Stimulated activated CD4-positive, alpha-beta T cell treated with anti-CD3 and anti-CD28 coated beads, Interleukin-4, amount 100 ng/mL, for 1 hour (primary cell): ENCODE data around the gene TPI1.

Experiments used
- DNase-seq: peaks from one replicate; pipeline ENCODE4 v3.0.0-alpha.2; 2020

Gene TPI1

GRCh38 chr12:6867413-6868210, at the start of gene TPI1:
Gene TPI1, plus strand, starts transcription at chr12:6867531. Its CDS starts 36 bp downstream, at chr12:6867567.
- peak; percentile 81 for DNase-seq

DNA sequence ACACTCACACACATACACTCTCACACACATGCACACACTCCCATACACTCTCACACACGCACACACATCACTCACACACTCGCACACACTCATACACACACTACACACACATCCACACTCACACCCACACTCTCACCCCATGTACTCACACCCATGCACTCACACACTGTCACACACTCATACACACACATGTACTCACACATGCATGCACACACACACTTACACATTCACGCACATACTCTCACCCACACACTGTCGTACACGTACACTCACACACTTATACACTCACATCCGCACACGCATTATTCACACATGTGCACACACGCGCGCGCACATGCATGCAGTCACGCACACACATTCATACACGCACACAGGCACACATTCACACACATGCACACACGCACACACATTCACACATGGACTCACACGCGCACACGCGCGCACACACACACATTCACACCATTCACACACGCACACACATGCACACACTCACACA, 49.6 kb upstream of the TPI1 start:
- no peak for DNase-seq

- DNase-seq = no peak
Observed at GRCh38 chr12:6818222-6818621, 49.1 kb upstream of the TPI1 start.

GRCh38 chr12:6818645-6819044, 48.7 kb upstream of the TPI1 start:
- DNase-seq = no peak

GRCh38 chr12:6819106-6820030, 48.0 kb upstream of the TPI1 start:
- no peak for DNase-seq

DNA sequence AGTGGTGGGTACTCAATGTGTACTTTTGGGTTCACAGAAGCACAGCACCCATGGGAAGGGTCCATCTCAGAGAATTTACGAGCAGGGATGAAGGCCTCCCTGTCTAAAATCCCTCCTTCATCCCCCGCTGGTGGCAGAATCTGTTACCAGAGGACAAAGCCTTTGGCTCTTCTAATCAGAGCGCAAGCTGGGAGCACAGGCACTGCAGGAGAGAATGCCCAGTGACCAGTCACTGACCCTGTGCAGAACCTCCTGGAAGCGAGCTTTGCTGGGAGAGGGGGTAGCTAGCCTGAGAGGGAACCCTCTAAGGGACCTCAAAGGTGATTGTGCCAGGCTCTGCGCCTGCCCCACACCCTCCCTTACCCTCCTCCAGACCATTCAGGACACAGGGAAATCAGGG, 47.2 kb upstream of the TPI1 start:
- no peak for DNase-seq

GRCh38 chr12:6821591-6822425, 45.5 kb upstream of the TPI1 start, which contains the start of gene GPR162:
Gene GPR162, plus strand, starts transcription at chr12:6821821. Its CDS starts 2,078 bp downstream, at chr12:6823899.
- DNase-seq = no peak

DNA sequence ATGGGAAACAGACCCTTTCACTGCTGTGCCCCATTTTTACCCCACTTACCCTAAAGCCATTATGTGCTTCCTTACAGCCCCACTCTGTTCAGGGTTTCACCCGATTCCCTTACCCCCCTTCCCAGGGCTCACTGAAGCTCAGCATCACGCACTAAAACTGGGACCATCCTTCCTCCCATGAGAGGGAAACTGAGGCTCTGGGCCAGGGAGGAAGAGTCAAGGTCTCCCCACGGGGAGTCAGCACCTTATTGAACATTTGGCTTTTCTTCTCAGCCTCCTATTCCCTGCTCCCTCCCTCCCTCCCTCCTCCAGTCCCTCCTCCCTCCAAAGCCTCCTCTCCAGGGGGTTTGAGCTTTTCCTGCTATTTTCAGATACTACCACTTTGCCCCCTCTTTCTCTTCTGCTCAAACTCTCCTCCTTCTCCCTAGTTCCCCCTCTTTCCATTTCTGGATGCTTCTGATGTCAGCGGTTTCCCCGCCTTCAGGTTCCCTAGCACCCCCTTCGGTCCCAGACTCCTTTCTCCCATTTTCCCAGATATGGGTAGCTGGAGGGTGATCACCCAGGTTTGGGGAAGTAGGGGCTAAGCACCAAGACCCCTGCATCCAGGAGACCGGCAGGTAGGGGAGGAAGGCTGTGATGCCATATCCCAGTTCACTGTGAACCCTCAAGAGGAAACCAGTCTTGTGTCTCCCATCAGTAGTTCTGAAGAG, 44.8 kb upstream of the TPI1 start:
- no peak for DNase-seq

DNA sequence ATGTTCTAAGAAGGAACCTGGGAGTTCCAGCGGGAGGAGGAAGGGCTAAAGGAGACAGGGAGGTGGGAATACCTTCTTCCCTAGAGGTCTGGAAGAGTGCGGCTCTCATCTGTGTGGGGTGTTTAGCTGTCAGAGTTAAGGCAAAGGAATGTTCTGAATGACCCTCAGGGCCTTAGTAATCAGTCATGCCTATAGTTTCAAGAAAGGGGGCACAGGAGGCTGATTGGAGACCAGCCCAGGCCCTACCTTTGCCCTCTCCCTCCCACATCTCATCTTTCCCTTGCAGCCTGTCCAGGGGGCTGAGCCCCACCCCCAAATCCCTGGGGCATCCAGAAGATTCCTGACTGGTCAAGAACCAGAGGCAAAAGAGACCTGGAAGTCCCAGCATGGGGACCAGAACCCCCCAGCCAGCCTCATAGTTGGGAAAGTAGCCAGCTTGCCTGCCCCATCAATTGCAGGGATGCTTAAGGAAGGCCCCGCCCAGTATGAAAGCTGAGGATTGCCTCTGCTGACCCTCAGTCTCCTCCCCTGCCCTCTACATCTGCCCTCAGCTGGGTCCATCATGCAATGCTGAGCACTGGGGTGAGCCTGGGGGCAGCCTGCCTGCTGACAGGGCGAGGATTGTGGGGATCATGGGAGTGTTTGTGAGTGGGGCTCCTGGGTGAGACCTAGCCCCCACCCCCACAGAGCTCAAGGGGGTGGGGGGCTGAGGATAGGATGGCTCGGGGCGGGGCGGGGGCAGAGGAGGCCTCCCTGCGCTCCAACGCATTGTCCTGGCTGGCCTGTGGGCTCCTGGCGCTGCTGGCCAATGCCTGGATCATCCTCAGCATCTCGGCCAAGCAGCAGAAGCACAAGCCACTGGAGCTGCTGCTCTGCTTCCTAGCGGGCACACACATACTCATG, 43.9 kb upstream of the TPI1 start:
- DNase-seq = no peak

GRCh38 chr12:6824085-6824775, 43.1 kb upstream of the TPI1 start:
- DNase-seq = no peak

- no peak for DNase-seq
Observed at GRCh38 chr12:6824901-6825381, 42.4 kb upstream of the TPI1 start.

DNA sequence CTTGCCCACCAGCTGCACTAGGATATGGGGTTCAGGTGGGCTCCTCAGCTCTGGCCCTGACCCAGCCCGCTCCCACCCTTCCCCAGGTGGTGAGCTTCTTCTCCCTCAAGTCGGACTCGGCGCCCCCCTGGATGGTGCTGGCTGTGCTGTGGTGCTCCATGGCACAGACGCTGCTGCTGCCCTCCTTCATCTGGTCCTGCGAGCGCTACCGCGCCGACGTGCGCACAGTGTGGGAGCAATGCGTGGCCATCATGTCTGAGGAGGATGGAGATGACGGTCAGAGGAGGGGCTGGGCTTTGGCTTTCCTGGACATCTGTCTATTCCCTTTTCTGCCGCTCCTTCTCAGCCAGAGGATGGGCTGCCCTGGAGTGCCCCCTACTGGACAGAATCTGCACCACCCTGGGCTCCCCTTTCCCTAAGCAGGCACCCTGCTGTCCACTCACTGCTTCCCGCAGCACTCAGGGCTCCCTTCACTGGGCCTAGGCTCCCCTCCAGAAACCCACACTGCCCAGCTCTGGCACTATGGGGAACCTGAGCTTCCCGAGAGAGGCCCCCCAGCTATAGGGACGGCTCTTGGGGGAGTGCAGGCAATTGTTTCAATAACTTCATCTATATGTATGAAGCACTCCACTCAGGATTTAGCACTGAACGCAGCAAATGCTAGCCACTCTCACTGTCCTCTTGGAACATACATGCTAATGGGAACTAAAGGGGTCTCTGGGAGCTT, 41.8 kb upstream of the TPI1 start:
- DNase-seq = peak; percentile 83

DNA sequence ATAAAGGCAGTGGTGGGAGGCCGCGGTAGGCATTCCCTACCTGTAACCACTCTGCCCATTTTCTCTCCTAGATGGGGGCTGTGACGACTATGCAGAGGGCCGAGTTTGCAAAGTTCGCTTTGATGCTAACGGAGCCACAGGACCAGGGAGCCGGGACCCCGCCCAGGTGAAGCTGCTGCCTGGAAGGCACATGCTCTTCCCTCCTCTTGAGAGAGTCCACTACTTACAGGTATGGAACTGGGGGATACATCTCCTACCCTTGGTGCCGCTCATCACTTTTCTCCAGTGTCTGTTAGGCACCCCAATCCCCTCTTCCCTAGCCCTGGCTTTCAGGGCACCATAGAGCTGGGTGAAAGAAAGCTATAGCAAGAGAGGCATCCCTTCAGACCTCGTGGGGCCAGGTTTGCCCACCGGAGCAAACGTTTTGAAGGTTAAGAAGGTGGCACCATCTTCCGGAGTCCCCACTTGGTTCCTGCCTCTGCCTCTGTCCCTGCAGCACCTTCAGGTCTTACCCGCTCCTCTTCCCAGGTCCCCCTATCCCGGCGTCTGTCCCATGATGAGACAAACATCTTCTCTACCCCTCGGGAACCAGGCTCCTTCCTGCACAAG, 41.1 kb upstream of the TPI1 start:
- no peak for DNase-seq

DNA sequence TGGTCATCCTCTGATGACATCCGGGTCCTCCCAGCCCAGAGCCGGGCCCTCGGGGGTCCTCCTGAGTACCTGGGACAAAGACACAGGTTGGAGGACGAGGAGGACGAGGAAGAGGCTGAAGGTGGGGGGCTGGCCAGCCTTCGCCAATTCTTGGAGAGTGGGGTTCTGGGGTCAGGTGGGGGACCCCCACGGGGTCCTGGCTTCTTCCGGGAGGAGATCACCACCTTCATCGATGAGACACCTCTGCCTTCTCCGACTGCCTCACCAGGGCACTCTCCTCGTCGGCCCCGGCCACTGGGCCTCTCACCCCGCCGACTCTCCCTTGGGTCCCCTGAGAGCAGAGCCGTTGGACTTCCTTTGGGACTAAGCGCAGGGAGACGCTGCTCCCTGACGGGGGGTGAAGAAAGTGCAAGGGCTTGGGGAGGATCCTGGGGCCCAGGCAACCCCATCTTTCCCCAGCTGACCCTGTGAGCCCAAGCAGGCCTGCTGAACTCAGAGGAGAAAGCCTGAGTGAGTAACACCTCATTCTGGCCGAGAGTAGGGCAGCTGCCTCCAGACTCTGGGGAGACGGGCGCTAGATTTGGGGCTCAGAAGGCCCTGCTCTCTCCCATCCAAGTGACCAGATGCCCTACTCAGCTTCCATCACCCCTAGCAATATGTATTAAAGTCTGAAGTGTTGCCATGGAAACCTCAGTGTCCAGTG, 40.4 kb upstream of the TPI1 start:
- no peak for DNase-seq

- DNase-seq = peak; percentile 56
Observed at GRCh38 chr12:6827437-6827911, 39.9 kb upstream of the TPI1 start.

DNA sequence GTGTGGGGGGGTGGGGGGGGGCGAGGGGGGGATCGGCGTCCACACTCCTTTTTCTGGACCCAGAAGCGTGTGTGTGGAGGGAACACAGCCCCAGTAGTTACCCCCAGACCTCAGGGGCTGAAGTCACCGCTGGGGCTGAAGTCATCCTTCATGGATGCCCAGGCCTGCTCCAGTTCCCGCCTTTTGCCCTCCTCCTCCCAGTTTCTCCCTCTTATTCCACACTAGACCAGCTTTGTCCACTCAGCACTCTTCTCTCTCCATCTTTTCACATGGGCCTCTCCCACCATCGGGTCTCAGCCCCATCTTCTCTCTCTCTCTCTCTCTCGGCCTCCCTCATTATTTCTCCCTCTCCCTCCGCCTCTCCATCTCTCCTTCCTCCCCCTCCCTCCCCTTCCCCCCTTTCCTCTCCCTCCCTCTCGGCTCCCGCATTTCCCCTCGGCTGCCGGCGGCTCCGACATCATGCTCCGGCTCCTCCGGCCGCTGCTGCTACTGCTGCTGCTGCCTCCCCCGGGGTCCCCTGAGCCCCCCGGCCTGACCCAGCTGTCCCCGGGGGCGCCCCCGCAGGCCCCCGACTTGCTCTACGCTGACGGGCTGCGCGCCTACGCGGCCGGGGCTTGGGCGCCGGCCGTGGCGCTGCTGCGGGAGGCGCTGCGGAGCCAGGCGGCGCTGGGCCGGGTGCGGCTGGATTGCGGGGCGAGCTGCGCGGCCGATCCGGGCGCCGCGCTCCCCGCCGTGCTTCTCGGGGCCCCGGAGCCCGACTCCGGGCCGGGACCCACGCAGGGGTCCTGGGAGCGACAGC, 39.1 kb upstream of the TPI1 start, which contains the start of gene P3H3:
TSS of gene P3H3 (plus strand) at position 426 of the 799 bp plus-strand sequence. CDS start at position 460, 34 bp downstream.
- DNase-seq = peak; percentile 32
